ENCODE results near the gene ZBTB40.

DNA sequence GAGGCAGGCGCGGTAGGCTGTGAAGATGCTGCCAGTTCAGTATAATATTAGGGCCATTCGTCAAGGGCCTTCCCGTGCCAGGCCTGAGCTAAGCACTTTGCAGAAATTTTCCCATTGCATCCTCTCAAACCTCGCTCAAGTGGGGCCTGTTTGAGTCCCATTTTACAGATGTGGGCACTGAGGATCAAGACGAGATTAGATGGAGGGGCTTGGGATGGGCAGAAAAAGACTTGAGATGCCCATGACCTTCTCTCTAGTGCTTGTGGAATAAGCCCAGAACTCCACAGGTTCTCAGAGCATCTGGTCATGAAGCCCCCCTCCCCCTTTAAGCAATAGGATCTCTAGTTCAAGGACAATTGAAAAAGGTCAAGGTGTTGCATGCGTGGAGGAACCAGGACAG lies 121.6 kb downstream of the ZBTB40 start:
- TF ChIP-seq, protein P1, sequence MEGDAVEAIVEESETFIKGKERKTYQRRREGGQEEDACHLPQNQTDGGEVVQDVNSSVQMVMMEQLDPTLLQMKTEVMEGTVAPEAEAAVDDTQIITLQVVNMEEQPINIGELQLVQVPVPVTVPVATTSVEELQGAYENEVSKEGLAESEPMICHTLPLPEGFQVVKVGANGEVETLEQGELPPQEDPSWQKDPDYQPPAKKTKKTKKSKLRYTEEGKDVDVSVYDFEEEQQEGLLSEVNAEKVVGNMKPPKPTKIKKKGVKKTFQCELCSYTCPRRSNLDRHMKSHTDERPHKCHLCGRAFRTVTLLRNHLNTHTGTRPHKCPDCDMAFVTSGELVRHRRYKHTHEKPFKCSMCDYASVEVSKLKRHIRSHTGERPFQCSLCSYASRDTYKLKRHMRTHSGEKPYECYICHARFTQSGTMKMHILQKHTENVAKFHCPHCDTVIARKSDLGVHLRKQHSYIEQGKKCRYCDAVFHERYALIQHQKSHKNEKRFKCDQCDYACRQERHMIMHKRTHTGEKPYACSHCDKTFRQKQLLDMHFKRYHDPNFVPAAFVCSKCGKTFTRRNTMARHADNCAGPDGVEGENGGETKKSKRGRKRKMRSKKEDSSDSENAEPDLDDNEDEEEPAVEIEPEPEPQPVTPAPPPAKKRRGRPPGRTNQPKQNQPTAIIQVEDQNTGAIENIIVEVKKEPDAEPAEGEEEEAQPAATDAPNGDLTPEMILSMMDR (IDR thresholded peaks at IDR 0.05 in 2 of 3, conservative IDR thresholded peaks at IDR 0.05 in 1 of 3; ENCODE audit: borderline replicate concordance in 1 of 3, insufficient read depth in 1 of 3, low read depth in 2 of 3, low read length in 2 of 3): no peak
- TF ChIP-seq EZH2 (IDR thresholded peaks at IDR 0.05) (no peak), EZH2phosphoT487 (IDR thresholded peaks at IDR 0.05; ENCODE audit: borderline replicate concordance) (no peak), POLR2AphosphoS5 (IDR thresholded peaks at IDR 0.05; ENCODE audit: low read depth, low read length) (no peak), ATF3 (IDR thresholded peaks at IDR 0.05) (no peak), CEBPB (IDR thresholded peaks at IDR 0.05; ENCODE audit: low read depth) (no peak), ZBTB33 (IDR thresholded peaks at IDR 0.05; ENCODE audit: extremely low read depth, insufficient replicate concordance, low read length) (no peak), RAD21 (IDR thresholded peaks at IDR 0.05; ENCODE audit: low read depth) (no peak), SP1 (IDR thresholded peaks at IDR 0.05; ENCODE audit: low read depth) (no peak), TCF7L2 (IDR thresholded peaks at IDR 0.05; ENCODE audit: borderline replicate concordance, extremely low read depth, insufficient read depth, insufficient read length) (no peak)

All from HCT116 (cell line).